Activated CD8-positive, alpha-beta memory T cell treated with anti-CD3 and anti-CD28 coated beads, Interleukin-2, amount 10 ng/mL, durations not matched to agents 7 days and 5 days (primary cell): Measurements from ENCODE around the gene ERVMER34-1. TPM values are rescaled to one million over a fixed set of nuclear protein-coding genes. Genes with fewer than 3 reads are reported as not detected.

ENCODE experiments used
- ATAC-seq: fragments of 150-1000 bp; cut with Tn5 transposase; one replicate; pipeline ENCODE4 v1.10.0; 2021; ENCODE audit warnings: moderate library complexity
- CTCF ChIA-PET: fragments of 350-600 bp; sonication (Branson Sonifier 250); formaldehyde crosslinking; loops from one replicate; lab custom pipeline; 2021; ENCODE audit warnings: antibody characterized with exemption; lab: Charles Lee
- DNase-seq: peaks from one replicate; pipeline ENCODE4 v3.0.0-alpha.2; 2020
- H3K27ac Mint-ChIP-seq: one replicate; pipeline ENCODE4 v1.8.0; 2021; ENCODE audit warnings: mild to moderate bottlenecking, mixed read lengths
- H3K27me3 Mint-ChIP-seq: one replicate; pipeline ENCODE4 v1.8.0; 2021; ENCODE audit warnings: mixed read lengths
- H3K36me3 Mint-ChIP-seq: one replicate; pipeline ENCODE4 v1.8.0; 2021; ENCODE audit warnings: mild to moderate bottlenecking, mixed read lengths
- H3K4me1 Mint-ChIP-seq: one replicate; pipeline ENCODE4 v1.8.0; 2021; ENCODE audit warnings: mixed read lengths
- H3K4me3 Mint-ChIP-seq: one replicate; pipeline ENCODE4 v1.8.0; 2021; ENCODE audit warnings: mild to moderate bottlenecking, moderate library complexity, mixed read lengths
- H3K9me3 Mint-ChIP-seq: one replicate; pipeline ENCODE4 v1.8.0; 2022; ENCODE audit warnings: low read depth, mixed read lengths
- total RNA-seq, 2 experiments: library from RNA; stranded (reverse); gene quantifications; one replicate each; pipeline ENCODE4 v1.2.3, GENCODE V29; 2021

Gene ERVMER34-1
- total RNA-seq: not detected

- ATAC-seq (peak; percentile 47), DNase-seq (no peak)
- H3K4me1 Mint-ChIP-seq: peaks cover 10% of the 10 kb centered on the region
- H3K27me3 Mint-ChIP-seq: peaks cover 69% of the 10 kb centered on the region
- CTCF ChIA-PET: no interaction called here
- no peaks in the 10 kb centered on the region for H3K9me3 Mint-ChIP-seq
- no peak within 1 kb of the TSS for H3K27ac Mint-ChIP-seq
- H3K36me3 Mint-ChIP-seq: no peaks in the 10 kb centered on the region
- peak within 1 kb of the TSS; percentile 35 for H3K4me3 Mint-ChIP-seq
Measured at GRCh38 chr4:52750819-52751486, at the start of gene ERVMER34-1. TSS of gene ERVMER34-1 (minus strand) at chr4:52751425. CDS start at chr4:52745520, 5,905 bp downstream.

- Mint-ChIP-seq H3K27ac (no peak overlapping the region), H3K27me3 (peaks cover 14% of the 10 kb centered on the region), H3K4me1 (no peaks in the 10 kb centered on the region), H3K9me3 (no peaks in the 10 kb centered on the region), H3K36me3 (no peaks in the 10 kb centered on the region), H3K4me3 (no peak overlapping the region)
- CTCF ChIA-PET: interaction anchor here (1.3 kb wide), 1 partner anchor 112 kb away, joined by 3 read pairs; no protein-coding TSS in a partner anchor
- DNase-seq: no peak
- ATAC-seq: no peak
Measured at GRCh38 chr4:52799813-52800212, 48.6 kb upstream of the ERVMER34-1 start.

- Mint-ChIP-seq H3K9me3 (no peaks in the 10 kb centered on the region), H3K4me1 (no peaks in the 10 kb centered on the region), H3K27me3 (peaks cover 2% of the 10 kb centered on the region), H3K36me3 (no peaks in the 10 kb centered on the region), H3K4me3 (no peak overlapping the region), H3K27ac (no peak overlapping the region)
- no peak for ATAC-seq
- DNase-seq: no peak
- CTCF ChIA-PET: no interaction called here
Measured at GRCh38 chr4:52795533-52795932, 44.3 kb upstream of the ERVMER34-1 start.

GRCh38 chr4:52791936-52792335 lies 40.7 kb upstream of the ERVMER34-1 start:
- CTCF ChIA-PET: no interaction called here
- H3K36me3 Mint-ChIP-seq: no peaks in the 10 kb centered on the region
- H3K27me3 Mint-ChIP-seq: no peaks in the 10 kb centered on the region
- H3K9me3 Mint-ChIP-seq: no peaks in the 10 kb centered on the region
- no peak for DNase-seq
- no peaks in the 10 kb centered on the region for H3K4me1 Mint-ChIP-seq
- H3K27ac Mint-ChIP-seq: no peak overlapping the region
- ATAC-seq: no peak
- H3K4me3 Mint-ChIP-seq: no peak overlapping the region

GRCh38 chr4:52789774-52790173 lies 38.5 kb upstream of the ERVMER34-1 start:
- ATAC-seq (no peak), DNase-seq (no peak)
- Mint-ChIP-seq H3K36me3 (no peaks in the 10 kb centered on the region), H3K27ac (no peak overlapping the region), H3K9me3 (no peaks in the 10 kb centered on the region), H3K4me1 (no peaks in the 10 kb centered on the region), H3K27me3 (no peaks in the 10 kb centered on the region), H3K4me3 (no peak overlapping the region)
- CTCF ChIA-PET: no interaction called here

- DNase-seq: no peak
- no peak for ATAC-seq
- H3K36me3 Mint-ChIP-seq: no peaks in the 10 kb centered on the region
- no peaks in the 10 kb centered on the region for H3K9me3 Mint-ChIP-seq
- H3K27ac Mint-ChIP-seq: no peak overlapping the region
- CTCF ChIA-PET: no interaction called here
- H3K27me3 Mint-ChIP-seq: no peaks in the 10 kb centered on the region
- H3K4me1 Mint-ChIP-seq: no peaks in the 10 kb centered on the region
- no peak overlapping the region for H3K4me3 Mint-ChIP-seq
Measured at GRCh38 chr4:52788806-52789205, 37.6 kb upstream of the ERVMER34-1 start.

- no peak for ATAC-seq
Measured at GRCh38 chr4:52783069-52783468, 31.8 kb upstream of the ERVMER34-1 start.

GRCh38 chr4:52780617-52781354 lies 29.6 kb upstream of the ERVMER34-1 start:
- CTCF ChIA-PET: interaction anchor here (1.3 kb wide), 1 partner anchor 58 kb away, joined by 3 read pairs; no protein-coding TSS in a partner anchor

More at GRCh38 chr4:52783069-52783468, 31.8 kb upstream of the ERVMER34-1 start:
- Mint-ChIP-seq H3K36me3 (no peaks in the 10 kb centered on the region), H3K27ac (no peak overlapping the region), H3K4me3 (no peak overlapping the region), H3K9me3 (no peaks in the 10 kb centered on the region), H3K27me3 (no peaks in the 10 kb centered on the region), H3K4me1 (no peaks in the 10 kb centered on the region)
- DNase-seq: no peak
- CTCF ChIA-PET: no interaction called here

GRCh38 chr4:52780206-52780605 lies 29.0 kb upstream of the ERVMER34-1 start:
- Mint-ChIP-seq H3K9me3 (no peaks in the 10 kb centered on the region), H3K4me3 (no peak overlapping the region), H3K4me1 (no peaks in the 10 kb centered on the region), H3K36me3 (no peaks in the 10 kb centered on the region), H3K27me3 (peaks cover 8% of the 10 kb centered on the region), H3K27ac (no peak overlapping the region)
- ATAC-seq (no peak), DNase-seq (no peak)
- CTCF ChIA-PET: interaction anchor here (1.3 kb wide), 1 partner anchor 58 kb away, joined by 3 read pairs; no protein-coding TSS in a partner anchor

More at GRCh38 chr4:52780617-52781354, 29.6 kb upstream of the ERVMER34-1 start:
- ATAC-seq: no peak
- H3K4me3 Mint-ChIP-seq: no peak overlapping the region
- no peaks in the 10 kb centered on the region for H3K4me1 Mint-ChIP-seq
- DNase-seq: no peak
- H3K36me3 Mint-ChIP-seq: no peaks in the 10 kb centered on the region
- no peak overlapping the region for H3K27ac Mint-ChIP-seq
- no peaks in the 10 kb centered on the region for H3K9me3 Mint-ChIP-seq
- H3K27me3 Mint-ChIP-seq: peaks cover 5% of the 10 kb centered on the region

GRCh38 chr4:52760256-52760655 lies 9.0 kb upstream of the ERVMER34-1 start:
- CTCF ChIA-PET: no interaction called here
- no peak overlapping the region for H3K4me3 Mint-ChIP-seq
- no peaks in the 10 kb centered on the region for H3K4me1 Mint-ChIP-seq
- H3K27ac Mint-ChIP-seq: no peak overlapping the region
- ATAC-seq: no peak
- DNase-seq: no peak
- H3K9me3 Mint-ChIP-seq: no peaks in the 10 kb centered on the region
- H3K27me3 Mint-ChIP-seq: peaks cover 28% of the 10 kb centered on the region
- no peaks in the 10 kb centered on the region for H3K36me3 Mint-ChIP-seq

- Mint-ChIP-seq H3K36me3 (no peaks in the 10 kb centered on the region), H3K4me3 (no peak overlapping the region), H3K4me1 (peaks cover 9% of the 10 kb centered on the region), H3K27me3 (peaks cover 63% of the 10 kb centered on the region), H3K9me3 (no peaks in the 10 kb centered on the region), H3K27ac (no peak overlapping the region)
- ATAC-seq: no peak
- CTCF ChIA-PET: no interaction called here
- no peak for DNase-seq
Measured at GRCh38 chr4:52755426-52755825, 4.2 kb upstream of the ERVMER34-1 start.

GRCh38 chr4:52752936-52753335 lies 1.7 kb upstream of the ERVMER34-1 start:
- CTCF ChIA-PET: no interaction called here
- Mint-ChIP-seq H3K27me3 (peaks cover 69% of the 10 kb centered on the region), H3K27ac (no peak overlapping the region), H3K36me3 (no peaks in the 10 kb centered on the region), H3K4me3 (no peak overlapping the region), H3K4me1 (peaks cover 10% of the 10 kb centered on the region), H3K9me3 (no peaks in the 10 kb centered on the region)
- no peak for DNase-seq
- no peak for ATAC-seq

GRCh38 chr4:52751487-52751911 lies 274 bp upstream of the ERVMER34-1 start:
- no peak for ATAC-seq
- peaks cover 10% of the 10 kb centered on the region for H3K4me1 Mint-ChIP-seq
- H3K27me3 Mint-ChIP-seq: peaks cover 66% of the 10 kb centered on the region
- H3K9me3 Mint-ChIP-seq: no peaks in the 10 kb centered on the region
- no peak overlapping the region for H3K27ac Mint-ChIP-seq
- no peaks in the 10 kb centered on the region for H3K36me3 Mint-ChIP-seq
- peak overlapping the region; percentile 35 for H3K4me3 Mint-ChIP-seq
- no peak for DNase-seq
- CTCF ChIA-PET: no interaction called here

GRCh38 chr4:52750213-52750612 lies 1.0 kb downstream of the ERVMER34-1 start:
- peaks cover 68% of the 10 kb centered on the region for H3K27me3 Mint-ChIP-seq
- H3K4me3 Mint-ChIP-seq: no peak overlapping the region
- DNase-seq: no peak
- no peak overlapping the region for H3K27ac Mint-ChIP-seq
- H3K4me1 Mint-ChIP-seq: peaks cover 10% of the 10 kb centered on the region
- CTCF ChIA-PET: no interaction called here
- H3K36me3 Mint-ChIP-seq: no peaks in the 10 kb centered on the region
- no peak for ATAC-seq
- no peaks in the 10 kb centered on the region for H3K9me3 Mint-ChIP-seq
